SK-N-MC (cell line): ENCODE results near the gene TMEM221.

Experiments used
- DNase-seq: peaks from one replicate; pipeline ENCODE4 v3.0.0-alpha.2; 2011; ENCODE audit warnings: low read depth, low spot score
- H3K27ac ChIP-seq: fragments of 200-600 bp; sonication (generic); 2 replicates; pipeline ENCODE4 v1.5.1; 2016; ENCODE audit warnings: mixed run types
- H3K36me3 ChIP-seq: fragments of 200-600 bp; sonication (generic); 2 replicates; pipeline ENCODE4 v1.6.1; 2017; ENCODE audit warnings: antibody characterized with exemption, low read length, mixed read lengths; ENCODE audit not compliant: insufficient read depth
- H3K4me3 ChIP-seq: fragments of 200-600 bp; sonication (generic); 2 replicates; pipeline ENCODE4 v1.5.1; 2016
- H3K9ac ChIP-seq: fragments of 200-600 bp; sonication (generic); 2 replicates; pipeline ENCODE4 v1.8.0; 2017; ENCODE audit warnings: mixed run types, mixed read lengths; ENCODE audit not compliant: insufficient read length
- H3K9me3 ChIP-seq: fragments of 200-600 bp; sonication (generic); 2 replicates; pipeline ENCODE4 v1.6.1; 2017; ENCODE audit warnings: low read depth, mild to moderate bottlenecking, antibody characterized with exemption, low read length, moderate library complexity, mixed read lengths
- EZH2 ChIP-seq: fragments of 200-600 bp; sonication (generic); IDR thresholded peaks from one replicate; pipeline ENCODE4 v1.6.1; 2017; ENCODE audit warnings: antibody characterized with exemption
- FOXP2 ChIP-seq: optimal IDR thresholded peaks from 2 replicates; pipeline ENCODE3; 2011; ENCODE audit warnings: mild to moderate bottlenecking, moderate library complexity; ENCODE audit not compliant: insufficient read depth; ENCODE audit errors: extremely low read length, control extremely low read depth
- POLR2AphosphoS5 ChIP-seq: IDR thresholded peaks from 2 replicates; pipeline ENCODE4 v1.6.1; 2012; ENCODE audit warnings: mild to moderate bottlenecking, low read depth, low read length, borderline replicate concordance

The TMEM221 gene

DNA sequence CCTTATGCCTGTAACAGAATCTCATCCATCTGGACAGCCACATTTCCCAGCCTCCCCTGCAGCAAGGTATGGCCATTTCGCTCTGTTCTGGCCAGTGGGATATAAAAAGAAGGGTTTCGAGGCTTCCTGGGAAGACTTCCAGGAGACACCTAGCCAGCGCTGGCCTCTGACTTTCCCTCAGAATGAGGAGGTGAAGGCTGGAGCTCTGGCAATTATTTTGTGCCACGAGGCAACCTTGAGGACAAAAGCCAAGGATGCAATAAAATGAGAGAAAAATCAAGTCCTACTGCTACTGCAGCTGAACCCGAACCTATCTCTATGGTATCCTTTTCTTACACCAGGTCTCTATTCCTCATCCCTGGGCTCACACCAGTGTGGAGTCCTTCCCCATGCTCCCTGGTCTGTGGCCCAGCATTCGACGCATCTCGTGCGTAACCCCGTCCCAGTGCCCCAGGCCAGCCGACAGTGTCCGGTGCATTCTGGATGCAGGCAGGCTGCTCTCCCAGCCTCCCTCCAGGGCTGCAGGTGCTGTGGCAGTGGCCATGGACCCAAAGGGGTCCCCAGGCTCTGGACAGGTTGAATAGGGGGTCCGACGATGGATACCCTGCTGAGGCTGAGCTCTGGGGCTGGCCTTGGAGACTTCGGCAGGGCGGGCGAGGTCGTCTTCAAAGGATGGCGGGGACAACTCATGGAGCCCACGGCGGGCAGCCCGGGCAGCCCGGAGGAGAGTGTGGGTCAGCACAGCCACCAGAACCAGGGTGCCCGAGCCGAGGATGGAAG, 12.2 kb downstream of the TMEM221 start:
- Histone ChIP-seq H3K27ac (no peak overlapping the region), H3K36me3 (no peaks in the 10 kb centered on the region), H3K4me3 (no peak overlapping the region), H3K9ac (no peak overlapping the region), H3K9me3 (no peaks in the 10 kb centered on the region)
- no peak for TF ChIP-seq EZH2
- TF ChIP-seq FOXP2, result no peak
- TF ChIP-seq POLR2AphosphoS5, result no peak
- DNase-seq, result no peak

DNA sequence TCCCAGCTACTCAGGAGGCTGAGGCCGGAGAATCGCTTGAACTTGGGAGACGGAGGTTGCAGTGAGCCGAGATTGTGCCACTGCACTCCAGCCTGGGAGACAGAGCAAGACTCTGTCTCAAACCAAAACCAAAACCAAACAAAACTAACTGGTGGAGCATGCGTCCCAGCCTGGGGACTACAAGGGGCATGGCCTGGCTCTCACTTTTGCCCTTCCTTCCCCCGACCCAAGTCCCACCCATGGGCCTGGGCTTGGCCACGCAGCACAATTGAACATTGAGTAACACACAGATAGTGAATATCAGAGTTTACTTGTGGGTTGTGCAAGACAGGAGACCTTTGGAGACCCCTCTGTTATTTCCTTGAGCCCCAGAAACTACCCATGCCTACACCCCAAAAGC, 13.2 kb downstream of the TMEM221 start:
- DNase-seq, result no peak
- Histone ChIP-seq H3K9ac (no peak overlapping the region), H3K27ac (no peak overlapping the region), H3K36me3 (no peaks in the 10 kb centered on the region), H3K4me3 (no peak overlapping the region), H3K9me3 (no peaks in the 10 kb centered on the region)
- TF ChIP-seq EZH2 (no peak), FOXP2 (no peak), POLR2AphosphoS5 (no peak)

DNA sequence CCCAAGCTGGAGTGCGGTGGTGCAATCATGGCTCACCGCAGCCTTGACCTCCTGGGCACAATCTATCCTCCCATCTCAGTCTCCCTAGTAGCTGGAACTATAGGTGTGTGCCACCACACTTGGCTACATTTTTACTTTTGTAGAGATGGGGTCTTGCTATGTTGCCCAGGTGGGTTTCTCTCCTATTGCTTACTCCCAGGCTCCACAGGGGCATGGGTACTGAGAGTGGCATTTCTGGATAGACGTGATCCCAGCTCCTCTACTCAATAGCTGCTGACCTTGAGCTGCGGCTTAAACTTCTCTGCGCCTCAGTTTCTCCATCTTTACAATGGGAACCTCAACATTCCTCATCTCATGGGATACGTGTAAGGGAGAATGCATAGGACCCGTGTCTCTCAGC, 17.1 kb downstream of the TMEM221 start:
- Histone ChIP-seq H3K4me3 (no peak overlapping the region), H3K9me3 (no peaks in the 10 kb centered on the region), H3K27ac (no peak overlapping the region), H3K9ac (no peak overlapping the region), H3K36me3 (no peaks in the 10 kb centered on the region)
- TF ChIP-seq POLR2AphosphoS5 (no peak), EZH2 (no peak), FOXP2 (no peak)
- DNase-seq, result no peak

DNA sequence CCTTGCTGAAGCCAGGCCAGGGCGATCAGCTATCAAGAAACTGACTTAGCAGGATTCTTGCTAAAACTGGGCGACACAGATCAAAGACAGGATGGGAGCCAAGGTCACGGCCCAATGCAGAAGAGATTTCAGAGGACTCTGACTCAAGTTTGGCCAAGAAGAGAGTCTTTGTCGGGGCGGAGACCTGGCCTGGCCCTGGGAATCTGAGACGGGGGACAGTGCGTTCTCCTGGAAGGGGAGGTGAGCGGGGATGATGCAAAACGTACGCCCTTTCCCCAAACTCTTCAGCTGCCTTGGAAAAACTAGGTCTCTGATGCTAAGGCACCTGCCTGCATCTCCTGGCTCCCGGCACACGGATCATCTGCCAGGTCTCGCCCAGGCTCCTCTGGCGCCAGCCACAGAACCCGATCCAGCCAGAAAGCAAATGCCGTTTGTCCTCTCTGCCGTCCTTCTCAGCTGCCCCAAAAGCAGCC, 18.8 kb downstream of the TMEM221 start:
- no peaks in the 10 kb centered on the region for H3K9me3 ChIP-seq
- H3K4me3 ChIP-seq, result no peak overlapping the region
- DNase-seq, result no peak
- TF ChIP-seq FOXP2 (no peak), POLR2AphosphoS5 (no peak), EZH2 (no peak)
- H3K9ac ChIP-seq, result no peak overlapping the region
- H3K27ac ChIP-seq, result no peak overlapping the region
- no peaks in the 10 kb centered on the region for H3K36me3 ChIP-seq

DNA sequence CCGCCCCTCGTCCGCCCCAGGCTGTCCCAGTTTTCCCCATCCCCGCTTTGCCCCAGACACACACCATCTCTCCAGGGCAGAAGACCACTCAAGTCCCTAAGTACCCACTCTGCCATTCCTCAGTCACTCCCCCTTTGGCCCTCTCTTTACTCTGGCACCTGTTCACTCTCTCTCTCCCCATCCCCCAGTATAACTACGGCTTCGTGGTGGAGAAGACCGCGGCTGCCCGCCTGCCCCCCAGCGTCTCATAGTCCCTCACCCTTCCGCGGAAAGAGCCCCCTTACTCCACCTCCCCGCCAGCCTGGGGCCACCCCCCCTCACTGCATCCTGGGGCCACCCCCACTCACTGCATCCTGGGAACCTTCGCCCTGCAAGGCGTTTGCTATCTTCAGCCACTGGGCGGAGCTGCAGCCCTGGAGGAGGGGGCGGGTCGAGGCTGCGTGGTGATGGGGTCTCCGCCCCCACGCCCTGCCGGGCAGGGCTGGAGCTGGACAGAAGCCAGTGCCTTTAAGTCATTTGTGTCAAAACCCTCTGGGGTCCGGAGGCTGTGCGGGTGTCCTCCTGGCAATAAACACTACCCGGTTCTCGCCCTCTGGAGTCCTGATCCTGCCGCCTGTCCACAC, 23.6 kb downstream of the TMEM221 start:
- Histone ChIP-seq H3K9me3 (no peaks in the 10 kb centered on the region), H3K27ac (no peak overlapping the region), H3K36me3 (peaks cover 3% of the 10 kb centered on the region; the same call in 1 of the 2 replicates), H3K4me3 (no peak overlapping the region), H3K9ac (no peak overlapping the region)
- TF ChIP-seq POLR2AphosphoS5, result no peak
- no peak for TF ChIP-seq FOXP2
- TF ChIP-seq EZH2, result no peak
- no peak for DNase-seq

DNA sequence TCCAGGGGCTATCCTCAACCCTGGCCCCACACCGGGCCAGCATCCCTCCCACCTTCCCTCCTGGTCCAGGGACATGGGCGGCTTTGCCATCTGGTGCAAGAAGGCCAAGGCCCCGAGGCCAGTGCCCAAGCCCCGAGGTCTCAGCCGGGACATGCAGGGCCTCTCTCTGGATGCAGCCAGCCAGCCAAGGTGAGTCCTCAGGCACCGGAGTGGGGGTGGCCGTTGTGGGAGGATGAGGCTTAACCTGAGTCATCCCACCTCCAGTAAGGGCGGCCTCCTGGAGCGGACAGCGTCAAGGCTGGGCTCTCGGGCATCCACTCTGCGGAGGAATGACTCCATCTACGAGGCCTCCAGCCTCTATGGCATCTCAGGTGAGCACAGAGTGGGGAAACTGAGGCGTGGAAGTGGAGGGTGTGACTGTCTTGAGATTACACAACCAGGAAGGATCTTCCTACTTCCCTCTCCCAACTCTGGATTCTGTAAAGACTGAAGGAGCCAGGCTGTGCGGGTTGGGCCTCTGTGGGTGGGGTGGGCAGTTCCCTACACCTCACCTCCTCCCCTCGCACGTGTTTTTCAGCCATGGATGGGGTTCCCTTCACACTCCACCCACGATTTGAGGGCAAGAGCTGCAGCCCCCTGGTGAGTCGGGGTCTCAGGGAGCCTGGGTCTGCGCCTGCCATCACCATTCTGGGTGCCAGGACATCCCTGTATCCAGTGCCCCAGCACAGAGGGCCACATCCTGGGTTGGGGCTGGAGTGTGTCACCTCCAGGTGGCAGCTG, 24.8 kb downstream of the TMEM221 start:
- H3K9me3 ChIP-seq, result no peaks in the 10 kb centered on the region
- DNase-seq, result no peak
- no peak overlapping the region for H3K4me3 ChIP-seq
- H3K36me3 ChIP-seq, result peaks cover 3% of the 10 kb centered on the region; the same call in 1 of the 2 replicates
- TF ChIP-seq FOXP2 (no peak), EZH2 (no peak), POLR2AphosphoS5 (no peak)
- H3K9ac ChIP-seq, result no peak overlapping the region
- H3K27ac ChIP-seq, result no peak overlapping the region

DNA sequence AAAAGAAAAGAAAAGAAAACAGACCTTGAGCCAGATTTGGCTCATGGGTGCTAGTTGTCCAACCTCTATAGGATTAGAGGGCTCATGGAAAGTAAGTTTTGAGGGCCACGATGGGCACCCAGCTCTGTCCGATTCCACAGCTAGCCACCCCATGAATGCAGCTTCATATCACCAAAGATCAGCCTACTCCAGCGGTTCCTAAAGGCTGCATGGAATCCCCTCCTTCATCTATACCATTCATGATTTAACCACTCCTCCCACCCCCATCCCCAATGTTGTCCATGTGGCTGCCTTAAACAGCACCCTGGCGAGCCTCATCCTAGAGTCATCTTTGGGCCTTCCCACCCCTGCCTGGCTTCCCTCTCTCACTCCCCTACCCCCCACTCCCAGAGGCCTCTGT, 26.5 kb downstream of the TMEM221 start:
- Histone ChIP-seq H3K9me3 (no peaks in the 10 kb centered on the region), H3K27ac (no peak overlapping the region), H3K4me3 (no peak overlapping the region), H3K9ac (no peak overlapping the region), H3K36me3 (peaks cover 3% of the 10 kb centered on the region; the same call in 1 of the 2 replicates)
- no peak for DNase-seq
- TF ChIP-seq EZH2, result no peak
- TF ChIP-seq POLR2AphosphoS5, result no peak

DNA sequence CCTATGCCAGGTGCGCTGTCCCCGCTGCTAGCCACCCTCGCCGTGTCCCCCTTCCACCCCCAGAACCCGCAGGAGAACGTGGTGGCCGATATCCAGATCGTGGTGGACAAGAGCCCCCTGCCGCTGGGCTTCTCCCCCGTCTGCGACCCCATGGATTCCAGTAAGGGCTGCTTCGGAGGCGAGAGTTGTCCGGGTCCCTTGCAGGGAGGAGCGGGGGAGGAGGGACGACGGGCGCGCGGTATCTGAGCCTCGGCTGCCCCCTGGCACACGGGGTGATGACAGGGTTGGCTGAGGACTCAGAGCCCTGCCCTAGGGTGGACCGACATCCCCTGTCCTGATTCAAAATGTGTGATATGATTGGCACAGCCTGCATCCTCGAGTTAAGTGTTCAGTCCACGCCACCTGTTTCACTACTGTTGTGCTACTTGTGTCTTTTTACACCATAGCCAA, 28.0 kb downstream of the TMEM221 start:
- H3K9ac ChIP-seq, result peak overlapping the region; percentile 85
- peaks cover 3% of the 10 kb centered on the region; the same call in 1 of the 2 replicates for H3K36me3 ChIP-seq
- H3K27ac ChIP-seq, result no peak overlapping the region
- H3K4me3 ChIP-seq, result peak overlapping the region; percentile 98
- no peak for TF ChIP-seq POLR2AphosphoS5
- TF ChIP-seq FOXP2, result no peak
- no peak for TF ChIP-seq EZH2
- DNase-seq, result no peak
- no peaks in the 10 kb centered on the region for H3K9me3 ChIP-seq
